CD14-positive monocyte (primary cell): ENCODE results near the gene NMS. TPM values are rescaled to one million over a fixed set of nuclear protein-coding genes. Genes with fewer than 3 reads are reported as not detected.

Experiments used
- DNase-seq, 3 donors: peaks; one replicate each; pipeline ENCODE4 v3.0.0-alpha.2; 2011 to 2022
- H2AFZ ChIP-seq: 2 replicates; pipeline ENCODE4 v1.6.0; 2012; ENCODE audit warnings: mild to moderate bottlenecking, low read depth, low read length, inconsistent platforms; ENCODE audit not compliant: insufficient read depth, poor library complexity, severe bottlenecking
- H3K27ac ChIP-seq, 2 donors: 1 replicate in 1 of 2; 2 replicates in 1 of 2; pipeline ENCODE4 v1.5.1; 2012 to 2013; ENCODE audit warnings: low read length in 2 of 2, control low read depth in 1 of 2, inconsistent platforms in 1 of 2, low read depth in 1 of 2, mild to moderate bottlenecking in 1 of 2
- H3K27me3 ChIP-seq, 2 donors: one replicate each; pipeline versions ENCODE4 v1.6.0 to v1.6.1; 2011 to 2013; ENCODE audit warnings: low read length in 2 of 2; ENCODE audit not compliant: control insufficient read depth in 2 of 2, insufficient read depth in 2 of 2
- H3K36me3 ChIP-seq, 2 donors: replicated peaks in 1 of 2; 1 replicate in 1 of 2; 2 replicates in 1 of 2; pipeline versions ENCODE4 v1.5.1 to v1.6.1; 2012 to 2013; ENCODE audit warnings: low read length in 2 of 2, control low read depth in 1 of 2, inconsistent platforms in 1 of 2, mild to moderate bottlenecking in 1 of 2; ENCODE audit not compliant: insufficient read depth in 2 of 2, control insufficient read depth in 1 of 2
- H3K4me1 ChIP-seq, 2 donors: 1 replicate in 1 of 2; 2 replicates in 1 of 2; pipeline versions ENCODE4 v1.5.1 to v1.6.1; 2012 to 2013; ENCODE audit warnings: low read length in 2 of 2, control low read depth in 1 of 2, inconsistent platforms in 1 of 2, mild to moderate bottlenecking in 1 of 2, moderate library complexity in 1 of 2; ENCODE audit not compliant: insufficient read depth in 2 of 2, control insufficient read depth in 1 of 2
- H3K4me2 ChIP-seq: replicated peaks from 2 replicates; pipeline ENCODE3; 2012; ENCODE audit warnings: low read length, moderate library complexity, mild to moderate bottlenecking; ENCODE audit not compliant: poor library complexity, severe bottlenecking; ENCODE audit errors: extremely low read depth
- H3K4me3 ChIP-seq, 3 experiments: fragments of 200-600 bp in 1 of 3; sonication (generic) in 1 of 3; replicated peaks in 1 of 3; 1 replicate in 2 of 3; 2 replicates in 1 of 3; pipeline ENCODE4 v1.5.1; 2011 to 2013; ENCODE audit warnings: low read length in 3 of 3, mild to moderate bottlenecking in 3 of 3, control low read depth in 2 of 3, low read depth in 2 of 3, inconsistent platforms in 1 of 3, moderate library complexity in 1 of 3
- H3K79me2 ChIP-seq: 2 replicates; pipeline ENCODE4 v1.6.0; 2012; ENCODE audit warnings: mild to moderate bottlenecking, control low read depth, inconsistent platforms, low read length, moderate library complexity; ENCODE audit not compliant: insufficient read depth
- H3K9ac ChIP-seq: 2 replicates; pipeline ENCODE4 v1.6.0; 2017; ENCODE audit warnings: low read length, mild to moderate bottlenecking; ENCODE audit not compliant: insufficient read depth, poor library complexity, severe bottlenecking
- H3K9me3 ChIP-seq, 2 donors: replicated peaks in 1 of 2; 1 replicate in 1 of 2; 2 replicates in 1 of 2; pipeline versions ENCODE4 v1.5.1 to v1.6.1; 2012 to 2013; ENCODE audit warnings: low read length in 2 of 2, control low read depth in 1 of 2; ENCODE audit not compliant: control insufficient read depth in 1 of 2, insufficient read depth in 1 of 2
- H4K20me1 ChIP-seq: 2 replicates; pipeline ENCODE4 v1.6.0; 2012; ENCODE audit warnings: mild to moderate bottlenecking, low read length, control low read depth, moderate library complexity; ENCODE audit not compliant: insufficient read depth
- H3K27ac Mint-ChIP-seq, 7 donors: one replicate each; pipeline ENCODE4 v1.8.0; 2020; ENCODE audit warnings: mild to moderate bottlenecking in 7 of 7, mixed read lengths in 7 of 7, moderate library complexity in 6 of 7, inconsistent platforms in 2 of 7
- H3K27me3 Mint-ChIP-seq, 3 donors: one replicate each; pipeline ENCODE4 v1.8.0; 2021 to 2022; ENCODE audit warnings: low read depth in 3 of 3, mild to moderate bottlenecking in 3 of 3, mixed read lengths in 3 of 3, moderate library complexity in 3 of 3, inconsistent platforms in 1 of 3
- H3K36me3 Mint-ChIP-seq, 2 donors: one replicate each; pipeline ENCODE4 v1.8.0; 2020; ENCODE audit warnings: mixed read lengths in 2 of 2, inconsistent platforms in 1 of 2, mild to moderate bottlenecking in 1 of 2
- H3K4me1 Mint-ChIP-seq: one replicate; pipeline ENCODE4 v1.8.0; 2020; ENCODE audit warnings: mild to moderate bottlenecking, mixed read lengths
- H3K4me3 Mint-ChIP-seq, 2 donors: one replicate each; pipeline ENCODE4 v1.8.0; 2020; ENCODE audit warnings: mild to moderate bottlenecking in 2 of 2, mixed read lengths in 2 of 2, moderate library complexity in 1 of 2
- H3K9me3 Mint-ChIP-seq, 7 donors: one replicate each; pipeline ENCODE4 v1.8.0; 2020 to 2022; ENCODE audit warnings: mixed read lengths in 7 of 7, mild to moderate bottlenecking in 6 of 7, moderate library complexity in 6 of 7, inconsistent platforms in 2 of 7
- CTCF ChIP-seq: fragments of 200-600 bp; IDR thresholded peaks from one replicate; pipeline ENCODE4 v1.8.0; 2022; ENCODE audit warnings: antibody characterized with exemption, mild to moderate bottlenecking
- WGBS: methylation state at CpG from one replicate; pipeline ENCODE4 v1.1.5; 2013; ENCODE audit warnings: missing lambda C conversion rate; ENCODE audit not compliant: insufficient coverage; 5-methylcytosine and 5-hydroxymethylcytosine counted together
- intact Hi-C, 2 donors: fragments of 100-400 bp; cut with micrococcal nuclease; formaldehyde crosslinking; loops; one replicate each; pipeline versions ENCODE4 v1.15.0 to v1.15.1; 2023
- polyA plus RNA-seq, 3 donors: library from polyadenylated mRNA; depleted of rRNA in 1 of 3; unstranded in 2 of 3; stranded (reverse) in 1 of 3; fragments of 300-500 nt in 2 of 3; fragments of >200 nt in 1 of 3; fragmentation: Illumina TruSeq in 2 of 3; gene quantifications; 1 replicate in 2 of 3; 2 replicates in 1 of 3; pipeline ENCODE4 v1.2.3, GENCODE V29; 2012 to 2021

The NMS gene
- polyA plus RNA-seq, 3 donors, result not detected

- H3K36me3 Mint-ChIP-seq, result no peaks in the 10 kb centered on the region
- intact Hi-C loops, result no loop called here
- H3K4me3 Mint-ChIP-seq, result no peak overlapping the region
Observed at GRCh38 chr2:100524331-100524730, 54.0 kb downstream of the NMS start.

GRCh38 chr2:100526868-100527267 lies 56.6 kb downstream of the NMS start:
- peaks cover 0 to 6% (median 2%) of the 10 kb centered on the region in 3 donors for H3K27me3 Mint-ChIP-seq
- Histone ChIP-seq H3K79me2 (no peaks in the 10 kb centered on the region), H4K20me1 (no peaks in the 10 kb centered on the region), H3K9me3 (no peaks in the 10 kb centered on the region), H3K27ac (no peak overlapping the region), H3K4me1 (no peaks in the 10 kb centered on the region), H2AFZ (no peak overlapping the region), H3K4me3 (no peak overlapping the region), H3K36me3 (no peaks in the 10 kb centered on the region), H3K9ac (no peak overlapping the region), H3K27me3 (no peaks in the 10 kb centered on the region), H3K4me2 (no peak overlapping the region)
- TF ChIP-seq CTCF, result no peak
- no CpG with 5 or more reads among the region's 1 CpG for WGBS
- H3K4me1 Mint-ChIP-seq, result no peaks in the 10 kb centered on the region
- peak overlapping the region in 1 of 7 donors; percentile 15 for H3K27ac Mint-ChIP-seq
- H3K36me3 Mint-ChIP-seq, result no peaks in the 10 kb centered on the region
- H3K9me3 Mint-ChIP-seq, result peaks cover 0 to 6% (median 0%) of the 10 kb centered on the region in 7 donors
- intact Hi-C loops, result no loop called here
- DNase-seq, result no peak
- no peak overlapping the region for H3K4me3 Mint-ChIP-seq

More at GRCh38 chr2:100524331-100524730, 54.0 kb downstream of the NMS start:
- no peak overlapping the region for H2AFZ ChIP-seq
- no peaks in the 10 kb centered on the region for H3K27me3 ChIP-seq
- DNase-seq, result no peak
- H3K27ac ChIP-seq, result no peak overlapping the region
- no peaks in the 10 kb centered on the region for H3K4me1 ChIP-seq
- no peak overlapping the region for H3K9ac ChIP-seq
- H3K36me3 ChIP-seq, result no peaks in the 10 kb centered on the region
- Mint-ChIP-seq H3K4me1 (no peaks in the 10 kb centered on the region), H3K27ac (no peak overlapping the region), H3K9me3 (peaks cover 0 to 7% (median 2%) of the 10 kb centered on the region in 7 donors), H3K27me3 (peaks cover 0 to 4% (median 4%) of the 10 kb centered on the region in 3 donors)
- no peak for TF ChIP-seq CTCF
- WGBS, result no CpG with 5 or more reads among the region's 2 CpGs
- no peaks in the 10 kb centered on the region for H3K79me2 ChIP-seq
- H3K4me2 ChIP-seq, result no peak overlapping the region
- no peaks in the 10 kb centered on the region for H4K20me1 ChIP-seq
- no peak overlapping the region for H3K4me3 ChIP-seq
- no peaks in the 10 kb centered on the region for H3K9me3 ChIP-seq
